Measurements from ENCODE around the gene SSR1. TPM values are rescaled to one million over a fixed set of nuclear protein-coding genes. Genes with fewer than 3 reads are reported as not detected.

Gene SSR1
- total RNA-seq, 1 donor from 2014 or later, result 52.9 TPM

GRCh38 chr6:7239590-7239948 lies 73.4 kb downstream of the SSR1 start:
- no peak for DNase-seq (ENCODE audit: low read depth in 2 of 2)

DNA sequence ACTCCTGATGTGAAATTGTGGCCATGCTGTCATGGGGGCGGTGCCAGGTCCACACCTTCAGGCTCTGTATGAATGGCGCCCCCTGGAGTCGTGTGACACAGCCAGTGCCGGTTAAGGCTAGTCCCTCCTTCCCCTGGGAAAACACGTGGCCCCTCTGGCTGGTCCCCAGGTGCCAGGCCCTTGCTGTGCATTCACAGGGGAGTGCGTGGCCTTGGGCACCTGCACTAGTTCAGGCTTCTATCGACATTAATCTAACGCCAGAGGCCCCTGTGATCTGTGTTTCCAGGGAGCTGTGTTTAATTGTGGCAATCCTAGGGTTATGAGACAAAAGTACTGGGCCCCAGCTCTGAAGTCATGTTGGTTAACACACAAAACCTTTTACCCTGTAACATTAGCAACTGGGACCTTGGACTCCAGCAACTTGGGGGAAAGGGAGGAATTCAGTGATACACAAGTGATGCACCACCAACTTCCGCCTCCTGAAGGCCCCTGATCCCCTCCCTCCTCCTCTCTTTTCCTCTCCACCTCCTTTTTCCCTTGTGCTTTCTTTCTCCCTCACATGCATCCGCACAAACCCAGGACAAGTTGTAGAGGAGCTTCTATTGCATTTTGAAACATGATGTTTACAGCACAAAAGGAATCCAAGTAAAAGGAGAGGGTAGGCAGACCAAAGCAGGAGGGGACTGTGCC lies 74.0 kb downstream of the SSR1 start:
- peak; percentile 69 to 84 for DNase-seq (ENCODE audit: low read depth in 2 of 2)

DNA sequence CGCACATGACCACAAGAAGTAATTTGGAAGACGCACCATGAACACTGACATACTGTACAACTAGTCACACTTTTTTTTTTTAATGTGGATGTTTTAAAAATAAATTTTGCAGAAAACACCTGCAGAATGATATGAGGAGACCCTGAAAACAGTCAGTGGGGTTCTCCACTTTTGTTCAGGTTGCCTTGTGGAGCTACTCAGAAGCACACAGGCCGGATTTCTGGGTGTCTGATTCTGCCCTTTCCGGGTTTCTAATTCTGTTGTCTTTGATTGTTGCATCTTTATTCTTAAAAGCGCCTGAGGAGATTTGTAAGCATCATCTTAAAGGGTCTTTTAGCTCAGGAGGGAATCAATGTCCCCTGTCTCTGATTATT lies 74.5 kb downstream of the SSR1 start:
- DNase-seq (ENCODE audit: low read depth in 2 of 2), result no peak

DNA sequence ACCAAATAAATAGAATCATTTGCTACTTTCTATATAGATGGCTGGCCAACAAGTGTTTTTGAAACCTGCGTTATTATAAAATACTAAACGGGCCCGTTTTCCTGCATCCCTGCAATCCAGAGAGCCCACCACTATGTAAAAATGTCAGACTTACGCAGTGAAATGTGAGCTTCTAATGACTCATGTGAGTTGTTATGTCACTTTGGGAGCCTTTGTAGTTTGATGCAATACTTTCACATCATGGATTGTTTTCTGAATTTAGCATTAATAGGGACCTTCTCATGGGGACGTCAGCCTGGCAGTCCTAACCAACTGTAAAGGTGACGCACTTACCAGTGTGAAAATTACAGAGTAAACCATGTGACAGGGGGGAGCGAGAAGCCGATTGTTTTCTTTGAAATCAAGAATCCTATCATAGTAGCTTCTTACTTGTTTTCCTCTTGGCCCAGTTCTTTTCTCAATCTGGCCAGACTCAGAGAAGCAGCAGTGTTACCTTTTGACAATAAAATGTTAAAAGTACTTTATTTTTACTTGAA lies 75.3 kb downstream of the SSR1 start:
- DNase-seq (ENCODE audit: low read depth in 2 of 2), result no peak

DNA sequence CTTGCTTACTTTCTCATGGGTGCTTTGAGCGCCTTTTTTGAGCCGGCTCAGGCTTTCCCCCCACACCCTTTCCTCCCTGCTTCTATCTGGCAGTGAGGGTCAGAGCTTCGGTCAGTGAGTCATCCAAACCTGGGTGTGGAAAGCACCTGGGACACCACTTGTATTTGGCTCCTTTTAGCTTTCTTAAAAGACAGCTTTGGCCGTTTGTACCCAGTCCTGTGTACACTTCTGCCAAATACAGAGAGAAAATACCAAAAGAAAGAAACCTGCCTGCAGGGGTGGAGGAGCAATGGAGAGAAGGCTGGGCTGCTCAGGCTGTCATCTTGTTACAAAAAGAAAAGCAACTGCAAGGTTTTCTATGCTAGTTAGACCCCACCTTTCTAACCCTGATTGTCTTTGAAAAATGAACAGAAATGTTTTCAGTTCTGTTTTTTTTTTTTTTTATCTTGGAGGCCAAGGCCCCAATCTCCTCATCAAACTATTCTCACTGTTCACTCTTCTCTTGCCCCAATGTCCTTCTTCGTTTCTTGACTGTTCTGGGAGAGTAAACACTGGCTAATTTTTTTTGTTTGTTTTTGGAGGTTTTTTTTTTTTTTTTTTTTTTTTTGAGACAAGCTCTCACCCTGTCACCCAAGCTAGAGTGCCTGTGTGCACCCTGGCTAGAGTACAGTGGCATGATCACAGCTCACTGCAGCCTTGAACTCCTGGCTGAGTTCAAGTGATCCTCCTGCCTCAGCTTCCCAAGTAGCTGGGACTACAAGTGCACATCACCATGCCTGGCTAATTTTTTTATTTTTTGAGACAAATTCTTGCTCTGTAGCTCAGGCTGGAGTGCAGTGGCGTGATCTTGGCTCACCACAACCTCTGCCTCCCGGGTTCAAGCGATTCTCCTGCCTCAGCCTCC lies 76.4 kb downstream of the SSR1 start:
- no peak for DNase-seq (ENCODE audit: low read depth in 2 of 2)

DNA sequence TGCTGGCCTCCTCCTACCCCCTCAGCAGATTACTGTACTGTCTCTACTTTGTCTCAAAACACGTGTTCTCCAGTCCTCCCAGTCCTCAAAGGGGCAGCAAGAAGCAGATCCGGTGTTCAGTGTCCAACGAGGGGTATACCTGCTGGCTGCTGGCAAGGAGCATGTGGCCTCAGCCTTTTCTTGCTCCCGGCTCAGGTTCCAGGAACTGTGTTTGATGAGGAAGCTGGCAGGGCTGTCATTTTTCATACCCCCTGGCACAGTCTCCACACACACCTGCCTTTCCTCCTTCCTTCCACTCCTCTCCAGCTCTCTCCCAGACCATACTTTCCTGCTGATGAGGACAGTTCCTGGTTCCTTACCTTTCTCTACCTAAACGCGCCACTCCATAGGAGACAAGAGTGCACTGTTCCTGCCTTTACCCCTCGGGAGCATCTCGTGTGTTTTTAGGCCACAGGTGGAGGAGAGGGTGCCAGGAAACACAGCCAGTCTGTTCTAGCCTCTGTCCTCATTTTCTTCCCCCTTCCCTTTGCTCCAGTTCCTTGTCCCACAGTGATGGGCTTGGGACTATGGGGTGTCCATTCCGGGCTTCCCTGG lies 77.2 kb downstream of the SSR1 start:
- DNase-seq (ENCODE audit: low read depth in 2 of 2), result no peak

GRCh38 chr6:7234547-7234946 lies 78.5 kb downstream of the SSR1 start:
- no peak for DNase-seq (ENCODE audit: low read depth in 2 of 2)

GRCh38 chr6:7232351-7232750 lies 80.6 kb downstream of the SSR1 start:
- peak in 1 of 2 donors; percentile 41 for DNase-seq (ENCODE audit: low read depth in 2 of 2)

GRCh38 chr6:7230956-7231713 lies 81.9 kb downstream of the SSR1 start:
- DNase-seq (ENCODE audit: low read depth in 2 of 2), result no peak

- DNase-seq (ENCODE audit: low read depth in 2 of 2), result no peak
Measured at GRCh38 chr6:7230327-7230691, 82.7 kb downstream of the SSR1 start.

DNA sequence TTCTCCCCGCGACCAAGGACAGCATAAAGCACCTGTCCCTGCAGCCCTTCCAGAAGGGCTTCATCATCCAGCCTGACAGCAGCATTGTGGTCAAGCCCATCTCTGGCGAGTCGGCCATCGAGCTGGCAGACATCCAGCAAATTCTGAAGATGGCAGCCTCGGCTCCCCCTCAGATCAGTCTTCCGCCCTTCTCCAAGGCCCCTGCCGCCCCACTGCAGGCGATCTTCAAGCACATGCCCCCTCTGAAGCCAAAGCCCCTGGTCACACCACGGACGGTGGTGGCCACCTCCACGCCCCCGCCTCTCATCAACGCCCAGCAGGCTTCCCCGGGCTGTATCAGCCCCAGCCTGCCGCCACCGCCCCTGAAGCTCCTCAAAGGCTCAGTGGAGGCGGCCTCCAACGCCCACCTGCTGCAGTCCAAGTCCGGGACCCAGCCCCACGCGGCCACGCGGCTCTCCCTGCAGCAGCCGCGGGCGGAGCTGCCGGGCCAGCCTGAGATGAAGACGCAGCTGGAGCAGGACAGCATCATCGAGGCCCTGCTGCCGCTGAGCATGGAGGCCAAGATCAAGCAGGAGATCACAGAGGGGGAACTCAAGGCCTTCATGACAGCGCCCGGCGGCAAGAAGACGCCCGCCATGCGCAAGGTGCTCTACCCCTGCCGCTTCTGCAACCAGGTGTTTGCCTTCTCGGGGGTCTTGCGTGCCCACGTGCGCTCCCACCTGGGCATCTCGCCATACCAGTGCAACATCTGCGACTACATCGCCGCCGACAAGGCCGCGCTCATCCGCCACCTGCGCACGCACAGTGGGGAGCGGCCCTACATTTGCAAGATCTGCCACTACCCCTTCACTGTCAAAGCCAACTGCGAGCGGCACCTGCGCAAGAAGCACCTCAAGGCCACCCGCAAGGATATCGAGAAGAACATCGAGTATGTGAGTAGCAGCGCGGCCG lies 83.3 kb downstream of the SSR1 start:
- no peak for DNase-seq (ENCODE audit: low read depth in 2 of 2)

DNA sequence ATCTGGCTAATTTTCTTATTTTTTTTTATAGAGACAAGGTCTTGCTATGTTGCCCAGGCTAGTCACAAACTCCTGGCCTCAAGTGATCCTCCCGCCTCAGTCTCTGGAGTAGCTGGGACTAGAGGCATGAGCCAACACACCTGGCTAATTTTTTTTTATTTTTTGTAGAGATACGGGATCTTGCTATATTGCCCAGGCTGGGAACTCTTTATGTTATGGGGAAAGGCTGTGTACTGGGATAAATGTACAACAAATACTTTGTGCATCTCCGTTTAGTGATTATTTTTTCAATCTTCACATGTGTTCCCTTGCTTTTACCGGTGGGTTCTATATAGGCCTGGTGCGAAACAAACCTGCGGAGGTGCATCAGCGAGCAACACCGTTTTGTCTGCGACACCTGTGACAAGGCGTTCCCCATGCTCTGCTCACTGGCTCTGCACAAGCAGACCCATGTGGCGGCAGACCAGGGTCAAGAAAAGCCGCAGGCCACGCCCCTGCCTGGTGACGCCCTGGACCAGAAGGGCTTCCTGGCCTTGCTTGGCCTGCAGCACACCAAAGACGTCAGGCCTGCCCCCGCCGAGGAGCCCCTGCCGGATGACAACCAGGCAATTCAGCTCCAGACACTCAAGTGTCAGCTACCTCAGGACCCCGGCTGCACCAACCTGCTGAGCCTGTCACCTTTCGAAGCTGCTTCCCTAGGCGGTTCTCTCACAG lies 84.2 kb downstream of the SSR1 start:
- no peak for DNase-seq (ENCODE audit: low read depth in 2 of 2)

DNA sequence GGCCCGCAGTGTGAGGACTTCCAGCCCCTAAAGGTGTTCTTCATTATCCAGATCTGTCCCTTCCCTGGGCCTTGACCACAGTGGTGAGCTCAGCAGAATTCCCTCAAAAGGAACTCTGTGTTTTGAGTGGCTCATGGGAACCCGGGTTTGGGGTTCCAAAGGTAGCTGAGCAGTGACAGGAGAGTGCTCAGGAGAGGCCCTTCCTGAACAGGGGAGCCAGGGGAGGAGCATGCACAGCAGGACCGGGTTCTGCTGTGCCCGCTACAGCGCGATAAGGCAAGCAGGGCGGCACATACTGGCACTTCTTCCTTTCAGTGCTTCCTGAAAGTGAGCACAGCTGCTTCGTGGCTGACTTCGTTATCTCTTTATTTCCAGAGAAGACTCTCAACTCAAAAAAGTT lies 88.3 kb downstream of the SSR1 start:
- DNase-seq (ENCODE audit: low read depth in 2 of 2), result no peak

DNA sequence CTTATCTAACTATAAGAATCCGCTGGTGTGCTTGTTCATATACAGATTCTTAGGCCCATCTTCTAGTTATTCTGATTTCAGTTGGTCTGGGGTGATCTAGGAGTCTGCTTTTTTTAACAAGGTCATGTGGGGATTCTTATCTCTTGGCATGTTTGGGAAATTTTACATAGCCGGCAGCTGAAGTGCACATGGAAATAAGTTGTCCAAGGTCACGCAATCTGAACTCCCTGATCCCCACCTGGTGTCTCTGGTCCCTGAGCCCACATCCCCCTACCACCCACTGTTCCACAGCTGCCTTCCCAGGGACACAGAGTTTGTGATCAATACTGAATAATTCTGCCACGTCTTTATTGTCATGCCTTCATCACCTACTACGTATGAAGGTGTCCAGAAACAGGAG lies 90.8 kb downstream of the SSR1 start:
- no peak for DNase-seq (ENCODE audit: low read depth in 2 of 2)

- peak in 1 of 2 donors; percentile 2 for DNase-seq (ENCODE audit: low read depth in 2 of 2)
Measured at GRCh38 chr6:7219310-7219709, 93.7 kb downstream of the SSR1 start.

- no peak for DNase-seq (ENCODE audit: low read depth in 2 of 2)
Measured at GRCh38 chr6:7218406-7218988, 94.5 kb downstream of the SSR1 start.

Data from dermis microvascular lymphatic vessel endothelial cell (primary cell).